Dedifferentiated amniotic fluid mesenchymal stem cell (primary cell): ENCODE results near the gene RASL11B.

Experiments
- DNase-seq: peaks from one replicate; pipeline ENCODE4 v3.0.0-alpha.2; 2016; ENCODE audit errors: extremely low spot score

Gene RASL11B

DNA sequence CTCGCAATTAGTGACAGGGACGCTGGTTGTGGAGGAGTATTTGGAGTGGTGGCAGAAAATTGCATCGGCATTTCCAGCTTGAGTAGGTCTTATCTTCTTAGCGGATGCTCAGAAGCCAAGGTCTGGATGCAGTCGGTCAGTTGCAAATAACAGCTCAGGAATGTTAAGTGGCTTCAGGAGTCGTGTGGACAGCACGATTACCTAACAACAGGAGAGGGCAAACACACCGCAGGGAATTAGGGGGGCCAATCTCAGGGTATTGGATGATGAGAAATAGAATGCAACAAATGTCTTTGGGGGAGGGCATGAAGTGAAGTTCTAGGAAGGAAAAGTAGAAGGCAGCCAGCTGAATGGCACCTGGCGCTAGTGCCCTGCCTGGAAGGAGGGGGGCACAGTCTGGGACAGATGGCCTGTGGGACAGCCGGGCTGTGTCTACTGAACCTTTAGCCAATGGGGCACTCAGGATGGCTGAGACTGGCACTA, 11.8 kb downstream of the RASL11B start:
- no peak for DNase-seq

DNA sequence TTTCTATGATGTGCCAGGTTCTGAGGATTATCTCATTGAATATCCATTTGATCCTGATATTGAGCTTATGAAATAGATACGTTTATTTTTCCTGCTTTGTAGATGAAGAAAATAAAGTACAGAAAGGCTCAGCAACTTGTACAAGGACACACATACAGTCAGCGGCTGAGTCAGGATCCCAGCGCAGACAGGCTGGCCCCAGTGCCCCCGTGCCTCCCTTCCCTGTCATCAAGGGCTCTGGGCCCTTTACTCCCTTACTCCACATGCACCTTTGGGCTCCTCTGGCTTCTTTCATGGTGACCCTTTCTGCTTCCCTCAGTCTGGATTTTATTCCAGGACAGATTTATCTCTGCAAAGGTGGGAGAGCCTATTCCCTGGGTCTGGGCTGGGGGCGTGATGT, 12.8 kb downstream of the RASL11B start:
- DNase-seq, result no peak

DNA sequence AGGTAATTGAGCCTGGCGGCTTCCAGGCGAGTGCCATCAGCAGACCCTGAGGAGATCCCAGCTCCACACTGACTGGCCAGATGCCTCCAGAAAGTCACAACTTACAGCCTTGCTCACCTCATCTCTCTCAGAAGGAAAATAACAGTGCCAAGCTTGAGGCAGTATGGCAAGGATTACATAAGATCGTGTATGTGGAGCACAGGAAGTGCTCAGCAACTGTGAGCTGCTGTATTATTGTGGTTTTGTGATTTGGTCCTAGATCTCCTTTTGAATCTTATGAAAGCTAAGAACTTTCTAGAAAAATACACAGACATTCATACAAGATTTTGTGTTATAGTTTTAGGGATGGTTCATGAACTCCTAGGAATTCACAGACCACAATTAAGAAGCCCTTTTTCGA, 14.0 kb downstream of the RASL11B start:
- DNase-seq, result no peak

DNA sequence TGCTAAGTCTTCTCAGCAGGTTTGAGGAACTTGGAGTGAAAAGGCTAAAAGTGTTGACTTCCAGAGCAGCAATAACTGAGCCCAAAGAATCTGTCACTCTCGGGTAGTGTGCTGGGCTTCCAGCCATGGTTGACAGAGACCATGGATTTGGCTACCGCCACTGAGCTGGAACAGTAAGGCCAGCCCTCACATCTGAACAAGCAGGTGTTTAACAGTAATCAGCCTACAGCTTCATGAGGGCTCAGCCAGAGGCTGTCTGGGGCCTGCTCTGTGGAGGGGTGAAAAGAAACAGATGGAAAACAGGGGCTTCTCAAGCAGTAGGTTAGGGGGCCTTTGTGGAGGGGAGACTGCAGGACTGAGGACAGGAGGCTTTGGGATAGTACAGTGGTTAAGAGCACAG, 14.9 kb downstream of the RASL11B start:
- no peak for DNase-seq

DNA sequence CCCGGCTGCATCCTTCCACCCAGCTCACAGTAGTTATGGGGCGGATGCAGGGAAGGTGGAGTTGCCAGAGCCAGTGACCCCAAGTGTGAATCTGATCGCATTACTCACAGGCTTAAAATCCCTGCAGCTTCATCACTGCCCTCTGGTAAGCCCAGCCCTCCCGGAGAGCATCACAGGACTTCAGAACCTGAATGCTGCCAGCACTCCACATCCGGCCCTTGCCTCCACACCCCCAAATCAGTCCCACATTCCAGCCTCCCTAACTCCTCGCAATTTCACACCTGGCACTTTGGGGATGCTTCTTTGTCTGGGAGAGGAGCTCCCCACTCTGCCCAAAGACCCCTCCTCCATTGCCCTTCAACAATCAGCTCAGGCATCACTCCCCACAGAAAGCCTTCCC, 15.6 kb downstream of the RASL11B start:
- DNase-seq, result no peak

DNA sequence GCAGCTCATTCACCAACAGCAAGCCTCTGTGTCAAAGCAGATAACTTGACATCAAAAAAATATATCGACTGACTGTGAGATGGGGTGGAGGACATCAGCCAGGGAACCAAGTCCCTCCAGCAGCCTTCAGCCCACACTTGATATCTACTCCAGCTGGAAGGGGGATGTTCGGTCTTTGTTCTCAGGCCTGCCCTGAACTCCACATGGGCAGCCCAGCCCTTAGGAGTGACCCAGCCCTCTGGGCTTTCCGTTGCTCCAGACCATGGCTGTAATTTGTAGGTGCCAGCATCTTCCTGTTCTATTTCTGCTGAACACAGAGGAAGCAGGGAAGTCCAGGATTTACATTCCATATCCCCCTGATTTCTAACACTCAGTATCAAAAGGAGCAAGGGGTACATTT, 17.4 kb downstream of the RASL11B start:
- DNase-seq, result no peak

DNA sequence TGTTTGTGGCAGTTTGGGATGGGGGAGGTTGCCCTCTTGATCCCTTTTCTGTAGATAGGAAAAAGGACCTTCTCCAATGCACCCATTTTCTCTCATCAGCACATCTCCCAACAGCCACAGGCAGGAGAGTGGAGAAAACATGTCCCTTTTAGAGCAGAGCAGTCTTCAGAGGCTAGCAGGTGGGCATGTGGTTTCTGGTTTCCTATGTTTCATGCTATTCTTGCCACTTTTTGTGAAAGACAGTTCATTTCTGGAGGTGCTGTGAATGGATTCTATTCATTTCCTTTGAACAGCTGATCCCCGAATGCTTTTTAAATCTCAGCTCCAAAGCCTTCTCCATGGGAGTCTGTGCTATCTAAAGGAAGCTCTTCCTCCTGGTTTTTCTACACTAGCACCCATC, 18.9 kb downstream of the RASL11B start:
- DNase-seq, result no peak

DNA sequence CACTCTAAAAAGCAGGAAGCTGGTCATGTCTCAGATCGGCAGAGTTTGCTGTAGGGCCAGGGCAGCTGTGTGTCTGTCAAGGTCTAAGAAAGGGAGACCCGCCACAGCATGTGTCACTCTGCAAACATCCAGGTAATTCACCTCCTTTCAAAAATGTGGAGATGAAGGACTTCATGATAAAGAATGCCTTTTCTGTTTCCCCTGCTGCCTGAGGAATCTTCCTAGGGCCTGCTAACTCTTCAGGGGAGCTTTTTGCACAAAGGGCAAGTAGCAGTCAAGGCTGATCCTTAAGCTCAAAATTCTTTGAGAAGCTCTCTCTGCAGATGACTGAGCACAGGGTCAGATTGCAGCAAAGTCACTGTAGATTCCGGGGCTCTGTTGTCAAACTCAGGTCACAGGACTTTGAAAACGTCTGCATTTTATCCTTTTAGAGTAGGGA, 21.1 kb downstream of the RASL11B start:
- DNase-seq, result no peak

DNA sequence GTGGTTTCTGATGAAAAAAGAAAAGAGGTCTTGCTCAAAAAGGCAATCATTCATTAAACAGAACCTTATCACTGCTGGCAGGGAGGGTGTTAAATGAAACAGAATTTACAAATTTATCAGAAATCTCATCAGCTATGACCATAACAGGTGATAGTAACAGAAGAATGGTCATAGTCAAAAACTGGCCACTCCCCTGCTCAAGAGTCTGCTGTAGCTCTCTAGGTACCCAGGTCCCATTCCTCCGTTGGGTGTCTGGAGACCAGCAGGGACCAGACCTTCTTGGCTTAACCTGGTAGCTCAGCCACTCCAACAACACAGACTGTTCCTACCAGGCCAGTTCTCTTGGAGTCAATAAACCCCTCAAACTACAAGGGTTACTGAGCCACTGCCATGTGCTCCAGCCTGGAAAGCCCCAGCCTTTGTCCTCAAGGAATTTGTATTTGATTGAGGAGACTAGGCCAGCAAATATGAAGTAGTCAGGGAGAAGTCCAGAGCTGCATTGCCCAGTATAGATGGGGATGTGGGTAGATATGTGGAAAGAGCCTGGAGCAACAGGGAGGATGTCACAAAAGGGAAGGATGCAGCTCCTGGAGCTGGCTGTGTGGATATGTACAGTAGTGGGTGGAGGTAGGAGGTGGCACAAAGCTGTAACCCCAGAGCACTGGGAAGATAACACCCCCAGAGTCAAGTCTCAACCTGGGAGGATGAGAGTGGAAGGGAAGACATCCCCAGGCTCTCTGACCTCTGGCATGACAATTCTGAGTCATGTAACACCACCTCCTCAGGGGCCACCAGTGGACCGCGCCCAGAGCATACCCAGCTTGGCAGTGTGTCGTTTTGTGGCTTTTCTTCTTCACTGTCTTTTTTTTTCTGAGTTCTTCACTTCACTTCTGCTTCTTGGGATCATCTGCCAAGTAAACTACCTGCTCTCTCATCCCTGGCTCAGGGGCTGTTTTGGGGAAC, 21.9 kb downstream of the RASL11B start:
- no peak for DNase-seq

DNA sequence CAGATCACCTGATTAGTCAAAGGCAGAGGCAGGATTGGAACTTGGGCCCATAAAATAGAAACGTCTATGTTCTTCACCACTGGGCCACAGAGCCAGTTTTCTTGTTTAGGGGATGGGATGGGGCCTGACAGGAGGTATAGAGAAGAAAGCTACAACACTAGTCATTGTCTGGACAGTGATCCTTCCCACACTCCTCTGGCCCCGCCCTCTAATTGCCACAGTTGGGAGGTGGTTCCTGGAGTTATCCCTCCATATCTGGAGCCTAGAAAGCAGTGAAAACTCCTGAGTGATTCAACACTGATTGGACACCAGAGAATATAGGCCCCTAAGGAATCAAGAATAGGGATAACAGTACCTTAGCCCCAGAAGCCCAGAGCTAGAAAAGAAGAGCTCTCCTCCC, 22.9 kb downstream of the RASL11B start:
- no peak for DNase-seq

DNA sequence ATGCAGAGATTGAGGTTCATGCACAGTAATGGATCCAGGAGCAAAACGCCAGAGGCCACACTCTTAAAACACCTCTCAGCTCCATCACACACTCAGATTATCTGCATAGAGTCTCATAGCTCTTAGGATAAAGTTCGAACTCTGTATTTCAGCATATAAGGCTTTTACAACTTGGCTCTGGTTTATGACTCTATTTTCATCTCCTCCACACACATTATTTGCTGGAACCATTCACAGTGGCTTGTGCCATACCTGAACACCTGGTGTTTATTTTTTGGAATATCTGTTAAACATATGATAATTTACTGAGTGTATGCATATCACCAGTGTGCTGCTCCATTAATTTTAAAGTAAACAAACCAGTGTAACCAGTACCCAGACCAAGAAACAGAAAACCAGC, 27.2 kb downstream of the RASL11B start:
- no peak for DNase-seq

DNA sequence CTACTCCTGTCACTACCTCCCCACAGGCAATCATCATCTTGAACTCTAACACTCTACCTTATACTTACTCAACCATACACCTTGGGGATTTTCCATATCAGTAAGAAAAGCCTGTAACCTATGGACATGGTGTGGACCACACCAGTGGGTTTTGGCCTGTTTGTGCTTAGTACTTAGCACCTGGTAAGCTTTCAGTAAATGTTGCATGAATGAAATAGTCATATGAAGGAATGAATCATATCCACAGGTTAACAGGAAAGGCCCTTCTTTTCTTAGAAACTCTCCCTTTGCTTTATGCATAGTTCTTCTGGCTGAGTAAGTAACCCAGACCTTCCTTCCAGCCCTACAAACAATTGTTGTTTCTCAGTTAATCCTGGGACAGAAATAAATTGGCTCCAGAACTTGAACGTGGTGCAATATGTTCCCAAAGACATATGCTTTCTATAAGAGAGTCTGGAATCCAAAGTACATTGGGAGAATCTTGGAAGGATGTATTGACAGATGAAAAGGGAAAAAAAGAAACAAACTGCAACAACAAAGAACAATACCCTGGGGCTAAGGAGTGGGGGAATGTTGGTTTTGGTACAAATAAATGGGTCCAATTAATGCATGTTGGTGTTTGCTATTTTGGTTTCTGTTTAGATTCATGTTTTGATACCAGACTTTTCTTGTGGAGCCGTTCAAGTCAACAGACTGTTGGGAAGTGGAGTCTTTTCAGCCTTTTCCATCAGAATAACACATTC, 27.8 kb downstream of the RASL11B start:
- no peak for DNase-seq

DNA sequence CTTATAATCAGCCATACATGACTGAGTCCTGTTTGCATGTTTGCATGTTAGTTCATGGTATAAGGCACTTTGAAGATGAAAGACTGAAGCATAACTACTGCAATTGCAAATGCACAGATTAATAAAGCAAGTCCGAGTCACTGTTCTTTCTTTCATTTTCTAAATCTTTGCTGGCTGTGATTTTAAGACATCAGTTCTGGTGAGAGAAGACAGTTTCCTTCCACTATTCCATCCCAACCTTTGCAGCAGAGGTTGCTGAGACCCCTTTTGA, 28.3 kb downstream of the RASL11B start:
- DNase-seq, result no peak

DNA sequence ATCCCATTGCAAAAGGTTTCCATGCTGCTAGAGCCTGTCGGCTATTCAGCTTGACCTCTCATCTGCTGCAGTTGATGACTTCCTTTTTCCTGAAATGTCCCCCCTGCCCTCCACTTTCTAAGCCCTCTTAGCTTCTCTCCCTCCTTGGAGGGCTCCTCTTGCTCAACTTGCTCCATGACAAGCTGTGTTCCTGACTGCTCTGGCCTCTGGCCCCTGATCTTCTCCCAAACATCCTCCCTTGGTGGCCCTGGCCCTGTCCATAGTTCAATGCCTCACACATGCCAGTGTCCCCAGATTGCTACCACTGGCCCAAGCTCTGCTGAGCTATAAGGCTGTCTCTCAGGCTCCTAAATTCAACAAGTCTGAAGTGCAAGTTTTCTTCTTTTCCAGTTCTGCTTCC, 29.6 kb downstream of the RASL11B start:
- DNase-seq, result no peak

DNA sequence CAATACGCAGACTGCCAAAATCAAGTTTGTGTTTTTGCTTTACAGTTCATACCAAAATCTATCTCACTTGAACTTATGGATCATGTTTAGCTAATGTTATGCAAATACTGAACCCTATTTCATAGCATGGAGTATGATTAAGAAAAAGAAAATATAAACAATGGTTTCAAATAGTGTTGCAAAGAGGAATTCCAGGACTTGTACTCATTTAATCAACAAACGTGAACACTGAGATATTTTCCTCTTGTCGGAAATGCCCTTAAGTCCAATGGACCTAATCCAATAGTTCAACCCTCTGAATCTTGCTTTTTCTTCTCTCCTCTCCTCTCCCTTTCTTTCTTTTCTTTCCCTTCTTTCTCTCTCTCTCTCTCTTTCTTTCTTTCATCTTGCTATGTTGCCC, 30.8 kb downstream of the RASL11B start:
- no peak for DNase-seq

DNA sequence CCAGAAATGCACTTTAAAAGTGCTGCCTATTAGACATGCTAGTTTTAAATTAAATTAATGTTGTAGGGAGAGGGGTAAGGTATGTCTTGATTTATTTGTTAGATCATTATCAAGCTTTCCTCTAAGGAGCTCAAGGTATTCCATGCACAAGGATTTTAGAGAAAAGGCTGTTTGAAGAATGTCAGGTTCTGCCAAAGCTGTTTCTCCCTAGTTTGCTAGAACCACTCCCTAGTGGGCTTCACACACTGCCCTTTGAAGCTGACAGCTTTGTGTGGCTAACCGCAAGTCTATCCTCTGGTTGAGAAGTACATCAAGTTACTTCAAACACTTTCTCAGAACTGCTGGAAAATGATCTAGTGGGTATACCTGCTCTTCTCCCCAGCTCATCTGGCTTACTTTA, 32.3 kb downstream of the RASL11B start:
- no peak for DNase-seq

DNA sequence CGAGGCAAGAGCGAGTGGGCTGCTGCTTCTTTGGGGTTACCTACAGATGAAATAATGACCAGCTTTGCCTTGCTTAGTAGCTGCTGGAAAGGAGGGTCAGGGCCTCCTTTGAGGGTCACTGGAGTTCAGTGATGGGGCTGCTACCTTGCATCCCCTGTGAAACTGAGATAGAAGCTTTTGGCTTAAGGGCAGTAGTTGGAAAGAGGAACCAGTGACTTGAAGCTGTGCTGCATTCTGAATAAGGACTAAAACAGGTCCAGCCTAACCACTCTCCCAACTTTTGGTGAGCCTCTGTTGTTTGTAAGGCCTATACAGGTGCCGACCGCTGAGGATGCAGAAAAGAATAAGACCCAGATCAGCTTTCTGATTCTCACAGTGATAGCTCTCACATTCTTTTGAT, 41.2 kb downstream of the RASL11B start:
- no peak for DNase-seq

DNA sequence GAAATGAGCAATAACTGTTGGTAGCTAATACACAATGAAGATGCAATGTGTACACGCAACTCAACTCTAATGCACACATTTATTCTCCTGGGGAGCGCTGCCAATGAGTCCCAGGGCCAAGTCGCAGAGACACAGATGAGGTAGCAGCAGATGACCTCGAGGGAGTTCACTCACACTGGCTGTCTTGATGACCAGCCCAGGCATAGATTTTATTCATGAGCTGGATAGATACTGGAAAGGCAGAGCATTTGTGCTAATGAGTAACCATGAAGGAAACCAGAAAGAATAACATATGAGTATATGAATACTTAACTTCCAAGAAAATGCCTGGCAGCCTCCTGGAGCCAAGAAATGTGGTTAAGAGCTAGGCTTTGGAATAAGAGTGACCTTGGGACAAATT, 42.3 kb downstream of the RASL11B start:
- DNase-seq, result no peak

DNA sequence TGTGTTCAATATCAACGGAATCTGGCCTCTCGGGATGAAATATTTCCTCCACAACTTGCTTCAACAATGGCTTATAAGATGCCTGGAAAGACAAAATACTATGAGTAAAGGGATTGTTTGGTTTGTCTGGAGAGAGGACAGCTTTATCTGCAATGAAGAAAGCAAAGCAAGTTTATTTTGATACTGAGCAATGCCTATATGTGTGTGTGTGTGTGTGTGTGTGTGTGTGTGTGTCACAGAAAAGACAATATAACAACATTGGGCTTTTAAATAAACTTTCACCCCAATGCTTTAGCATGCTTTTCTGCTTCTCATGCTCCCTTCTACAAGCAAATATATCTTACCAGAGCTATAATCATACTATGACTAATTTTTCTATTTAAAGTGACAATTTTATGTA, 45.4 kb downstream of the RASL11B start:
- no peak for DNase-seq

DNA sequence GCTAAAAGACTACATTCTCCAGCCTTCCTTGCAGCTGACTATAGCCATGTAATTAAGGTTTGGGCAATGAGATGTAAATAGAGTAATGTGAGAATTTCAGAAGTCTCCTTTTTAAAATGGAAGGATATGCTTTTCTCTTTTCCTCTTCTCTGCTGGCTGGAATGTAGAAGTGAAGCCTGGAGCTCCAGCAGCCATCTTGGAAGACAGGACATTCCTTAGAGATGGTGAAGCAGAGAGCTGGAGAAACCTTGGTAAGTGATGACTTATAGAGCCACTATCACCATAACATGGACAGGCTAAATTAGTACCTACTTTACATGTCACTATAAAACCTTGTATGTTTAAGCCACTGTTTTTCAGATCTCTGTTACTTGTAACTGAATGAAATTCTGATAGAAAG, 48.0 kb downstream of the RASL11B start:
- DNase-seq, result no peak

DNA sequence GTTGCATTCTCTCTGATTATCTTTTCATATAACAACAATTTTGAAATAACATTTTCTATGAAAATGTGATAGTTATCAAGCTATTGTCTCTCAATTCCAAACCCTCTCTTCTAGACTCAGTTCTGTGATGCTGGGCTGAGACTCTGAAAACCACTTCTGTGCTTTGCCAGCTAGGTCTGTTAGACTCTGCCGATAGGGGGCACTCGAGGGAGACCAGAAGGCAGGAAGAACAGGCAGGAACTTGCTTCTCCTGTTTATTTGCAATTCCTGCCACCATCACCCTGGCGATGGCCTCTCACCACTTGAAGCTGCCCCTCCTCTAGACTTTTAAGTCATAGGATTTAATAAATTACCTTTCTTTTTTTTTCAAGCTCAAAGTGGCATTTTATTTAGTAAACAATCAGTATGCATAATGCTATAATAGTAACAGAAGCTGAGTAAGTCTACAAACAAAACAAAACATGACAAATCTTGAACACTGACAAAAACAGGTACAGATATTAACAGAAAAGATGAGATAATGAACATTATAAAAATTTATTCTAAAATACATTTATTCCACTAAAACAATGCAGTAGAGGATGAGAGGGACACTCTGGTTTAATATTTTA, 49.7 kb downstream of the RASL11B start:
- DNase-seq, result peak; percentile 46

DNA sequence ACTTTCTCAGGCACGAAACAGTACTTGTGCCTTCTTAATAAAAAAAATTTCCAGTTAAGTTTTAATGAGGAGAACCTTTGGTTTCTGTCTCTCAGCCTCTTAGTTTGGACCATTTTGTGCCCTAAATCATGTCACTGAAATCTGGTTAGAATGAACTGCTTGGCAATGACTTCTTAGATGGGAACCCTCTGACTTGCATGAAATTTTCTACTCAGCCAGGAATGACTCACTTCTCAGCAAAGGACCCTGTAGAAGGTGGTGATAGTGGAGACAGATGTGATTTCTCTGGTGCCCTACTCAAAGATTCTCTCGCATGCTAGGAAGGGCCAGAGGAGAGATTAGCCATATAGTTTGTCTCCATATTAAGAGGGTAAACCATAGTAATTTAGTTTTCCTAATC, 50.5 kb downstream of the RASL11B start:
- DNase-seq, result no peak
